GM12878 (cell line): ENCODE measurements around the gene BRAF. TPM values are rescaled to one million over a fixed set of nuclear protein-coding genes. Genes with fewer than 3 reads are reported as not detected.

Source experiments
- ATAC-seq: fragments of 200-7000 bp; cut with Tn5 transposase; 3 replicates; pipeline ENCODE4 v1.9.1; 2020; ENCODE audit warnings: mild to moderate bottlenecking, moderate library complexity
- BruUV-seq: library from RNA; stranded (reverse); fragments of 400-500 nt; replicated peaks from 2 replicates; lab custom pipeline; 2021; lab: Mats Ljungman, UMichigan
- CTCF ChIA-PET: fragments of 300-600 bp; sonication (Branson Sonifier 250); formaldehyde crosslinking; extraction: SDS; loops from one replicate; lab custom pipeline; 2021; ENCODE audit warnings: inconsistent platforms; lab: Yijun Ruan, JAX
- POLR2A ChIA-PET: fragments of 350-600 bp; formaldehyde crosslinking; extraction: SDS; loops from one replicate; lab custom pipeline; 2021; ENCODE audit warnings: inconsistent platforms; lab: Charles Lee
- RAD21 ChIA-PET: fragments of 300-600 bp; sonication (Branson Sonifier 250); formaldehyde crosslinking; loops from one replicate; lab custom pipeline; 2023; ENCODE audit warnings: antibody characterized with exemption; ENCODE audit not compliant: unreplicated experiment; lab: Charles Lee
- SMC1A ChIA-PET: fragments of 300-600 bp; sonication (Branson Sonifier 250); formaldehyde crosslinking; loops from one replicate; lab custom pipeline; 2023; ENCODE audit not compliant: unreplicated experiment, uncharacterized antibody; lab: Charles Lee
- DNase-seq: peaks from one replicate; pipeline ENCODE4 v3.0.0-alpha.2; 2011; ENCODE audit warnings: low read depth, low spot score
- FAIRE-seq: peaks from 3 replicates; lab custom pipeline; 2011; peaks lifted over from hg19 to GRCh38; lab: Jason Lieb, UNC
- H2AFZ ChIP-seq: 2 replicates; pipeline ENCODE4 v1.6.0; 2011; ENCODE audit warnings: low read depth, low read length, control low read depth; ENCODE audit not compliant: control insufficient read depth
- H3K27ac ChIP-seq: 2 replicates; pipeline ENCODE4 v1.5.1; 2011; ENCODE audit warnings: control low read depth; ENCODE audit not compliant: control insufficient read depth, insufficient read depth
- H3K27me3 ChIP-seq, 2 experiments: replicated peaks in 1 of 2; 2 replicates each; pipeline versions ENCODE4 v1.6.0 to v1.6.1; 2011; ENCODE audit warnings: low read length in 1 of 2; ENCODE audit not compliant: control insufficient read depth in 2 of 2, insufficient read depth in 2 of 2
- H3K36me3 ChIP-seq, 2 experiments: 2 replicates each; pipeline ENCODE4 v1.5.1; 2011; ENCODE audit warnings: low read length in 1 of 2; ENCODE audit not compliant: control insufficient read depth in 2 of 2, insufficient read depth in 2 of 2
- H3K4me1 ChIP-seq: 2 replicates; pipeline ENCODE4 v1.6.1; 2011; ENCODE audit warnings: mild to moderate bottlenecking, low read length, moderate library complexity, mixed read lengths; ENCODE audit not compliant: control insufficient read depth, insufficient read depth
- H3K4me2 ChIP-seq: 2 replicates; pipeline ENCODE4 v1.6.0; 2011; ENCODE audit warnings: control low read depth; ENCODE audit not compliant: control insufficient read depth, insufficient read depth
- H3K4me3 ChIP-seq: fragments of 200-600 bp; sonication (generic); 2 replicates; pipeline ENCODE4 v1.5.1; 2016
- H3K79me2 ChIP-seq: 2 replicates; pipeline ENCODE4 v1.6.0; 2011; ENCODE audit warnings: low read length; ENCODE audit not compliant: control insufficient read depth, insufficient read depth
- H3K9ac ChIP-seq: 2 replicates; pipeline ENCODE4 v1.8.0; 2011; ENCODE audit warnings: low read length, control low read depth, mixed read lengths; ENCODE audit not compliant: control insufficient read depth, insufficient read depth
- H3K9me3 ChIP-seq: replicated peaks from 3 replicates; pipeline ENCODE4 v1.5.1; 2011; ENCODE audit warnings: mild to moderate bottlenecking, low read length; ENCODE audit not compliant: control insufficient read depth, insufficient read depth
- H4K20me1 ChIP-seq: 2 replicates; pipeline ENCODE4 v1.6.0; 2011; ENCODE audit not compliant: control insufficient read depth, insufficient read depth
- CREM ChIP-seq: IDR thresholded peaks from 2 replicates; pipeline ENCODE4 v1.6.1; 2014; ENCODE audit warnings: antibody characterized with exemption, low read depth
- CTCF ChIP-seq, 3 experiments: IDR thresholded peaks in 2 of 3; conservative IDR thresholded peaks in 1 of 3; 2 replicates each; pipeline ENCODE4 v1.5.1; 2011; ENCODE audit warnings: low read depth in 3 of 3, low read length in 3 of 3, mild to moderate bottlenecking in 3 of 3, control low read depth in 2 of 3, moderate library complexity in 2 of 3, inconsistent platforms in 1 of 3, mixed read lengths in 1 of 3; ENCODE audit not compliant: control insufficient read depth in 2 of 3, insufficient read depth in 1 of 3; ENCODE audit errors: extremely low read depth in 1 of 3
- DPF2 ChIP-seq: fragments of 450-650 bp; IDR thresholded peaks from 2 replicates; pipeline ENCODE4 v1.6.1; 2017; ENCODE audit warnings: mild to moderate bottlenecking
- MEF2B ChIP-seq: fragments of 450-650 bp; IDR thresholded peaks from 2 replicates; pipeline ENCODE4 v1.6.1; 2018; ENCODE audit warnings: mild to moderate bottlenecking, moderate library complexity; ENCODE audit not compliant: partially characterized antibody, poor library complexity, severe bottlenecking
- MLLT1 ChIP-seq: fragments of 450-650 bp; IDR thresholded peaks from 2 replicates; pipeline ENCODE4 v1.6.1; 2016; ENCODE audit warnings: mild to moderate bottlenecking
- MYB ChIP-seq: fragments of 150-350 bp; IDR thresholded peaks from 2 replicates; pipeline ENCODE4 v1.6.1; 2014; ENCODE audit warnings: mild to moderate bottlenecking, low read depth, low read length, borderline replicate concordance
- MYC ChIP-seq: IDR thresholded peaks from 2 replicates; pipeline ENCODE4 v1.6.1; 2011; ENCODE audit warnings: mild to moderate bottlenecking, low read length, moderate library complexity, inconsistent platforms; ENCODE audit not compliant: insufficient read depth, insufficient replicate concordance, insufficient read length, severe bottlenecking
- NBN ChIP-seq: fragments of 450-650 bp; IDR thresholded peaks from 2 replicates; pipeline ENCODE4 v1.6.1; 2016
- NFYB ChIP-seq: IDR thresholded peaks from 2 replicates; pipeline ENCODE4 v1.6.1; 2011; ENCODE audit warnings: low read depth, mild to moderate bottlenecking, low read length, improper control_type of control experiment, moderate library complexity; ENCODE audit not compliant: insufficient read depth
- POLR2A ChIP-seq: IDR thresholded peaks from 2 replicates; pipeline ENCODE4 v1.6.1; 2011; ENCODE audit warnings: low read depth, mild to moderate bottlenecking, low read length
- POLR2AphosphoS2 ChIP-seq: IDR thresholded peaks from 2 replicates; pipeline ENCODE4 v1.6.1; 2011; ENCODE audit warnings: low read depth, mild to moderate bottlenecking, low read length, improper control_type of control experiment, moderate library complexity
- TBL1XR1 ChIP-seq: IDR thresholded peaks from 2 replicates; pipeline ENCODE4 v1.6.1; 2012; ENCODE audit warnings: low read depth, low read length, improper control_type of control experiment
- YY1 ChIP-seq: IDR thresholded peaks from 2 replicates; pipeline ENCODE4 v1.6.1; 2011; ENCODE audit warnings: low read depth, mild to moderate bottlenecking, low read length
- ZBTB33 ChIP-seq: fragments of 450-650 bp; IDR thresholded peaks from 2 replicates; pipeline ENCODE4 v1.6.1; 2017; ENCODE audit warnings: mild to moderate bottlenecking
- WGBS: methylation state at CpG from one replicate; pipeline ENCODE4 v1.1.6; 2016; ENCODE audit warnings: low lambda C conversion rate; ENCODE audit not compliant: insufficient replicate concordance, insufficient coverage; ENCODE audit errors: missing lambda C conversion rate; 5-methylcytosine and 5-hydroxymethylcytosine counted together
- in situ Hi-C: fragments of 300-500 bp; cut with MboI; formaldehyde crosslinking; loops from 9 replicates; pipeline ENCODE4 v1.14.3; 2018; ENCODE audit warnings: mixed read lengths
- intact Hi-C: fragments of 100-400 bp; cut with micrococcal nuclease; formaldehyde crosslinking; loops from one replicate; pipeline ENCODE4 v1.14.2; 2022; ENCODE audit not compliant: unreplicated experiment
- polyA plus RNA-seq, 11 experiments: library from polyadenylated mRNA; depleted of rRNA in 4 of 11; unstranded in 6 of 11; stranded (reverse) in 5 of 11; fragments of >200 nt; fragmentation: Nextera tagmentation in 4 of 11; fragmentation: Illumina TruSeq in 1 of 11; extraction: Ambion mirVana in 4 of 11; extraction: Trizol in 1 of 11; gene quantifications; 1 replicate in 1 of 11; 2 replicates in 10 of 11; pipeline versions ENCODE4 v1.2.1 to v1.2.3, GENCODE V29; 2011 to 2016; ENCODE audit warnings: inconsistent platforms in 2 of 11, missing spikeins in 2 of 11, low read depth in 1 of 11
- total RNA-seq, 4 experiments: library from RNA; depleted of rRNA in 3 of 4; stranded (reverse); fragments of >200 nt in 3 of 4; fragmentation: Illumina TruSeq in 1 of 4; extraction: Trizol in 1 of 4; gene quantifications; 2 replicates each; pipeline versions ENCODE4 v1.2.1 to v1.2.3, GENCODE V29; 2013 to 2021

Gene BRAF
- total and polyA plus RNA-seq, 10 of the 15 experiments (the other 5 are each of a cell fraction or from before 2014, with no cell fraction given): 2.6 to 31.0 (median 10.6) TPM

- BruUV-seq: no TSS peak
- peak; percentile 82 for TF ChIP-seq NBN
- peak; percentile 65 for TF ChIP-seq NFYB
- TF ChIP-seq CTCF (IDR thresholded peaks at IDR 0.05 in 2 of 3, conservative IDR thresholded peaks at IDR 0.05 in 1 of 3; ENCODE audit: control insufficient read depth in 2 of 3, extremely low read depth in 1 of 3, insufficient read depth in 1 of 3, low read depth in 3 of 3, low read length in 3 of 3): peak; percentile 44 to 60 (median 45)
- TF ChIP-seq ZBTB33: no peak
- no peak for TF ChIP-seq MYB
- TF ChIP-seq MLLT1: peak; percentile 70
- TF ChIP-seq POLR2A: peak; percentile 75
- TF ChIP-seq CREM: peak; percentile 89
- TF ChIP-seq POLR2AphosphoS2: 0 out of 2 replicates have a peak, but pooled peaks have one; percentile 47
- peak; percentile 53 for TF ChIP-seq MEF2B
- TF ChIP-seq MYC: no peak
- TF ChIP-seq YY1: peak; percentile 91
- peak; percentile 55 for TF ChIP-seq DPF2
- TF ChIP-seq TBL1XR1: no peak
Observed at GRCh38 chr7:140924019-140924820, 509 bp downstream of the BRAF start.

More at GRCh38 chr7:140924019-140924820, 509 bp downstream of the BRAF start:
- intact Hi-C loops (loop anchor here (2.0 to 5.0 kb wide), 4 partner anchors 47 to 247 kb away; partner anchors contain the start of gene NDUFB2), in situ Hi-C loops (loop anchor here (25.0 kb wide), 1 partner anchor 1562 kb away; the partner anchor contains the start of gene LUC7L2)
- Histone ChIP-seq H3K4me1 (no peaks in the 10 kb centered on the region), H4K20me1 (no peaks in the 10 kb centered on the region), H3K4me2 (peak overlapping the region; percentile 92), H3K9ac (peak overlapping the region; percentile 97), H3K79me2 (peaks cover 49% of the 10 kb centered on the region), H3K4me3 (peak overlapping the region; percentile 98), H2AFZ (peak overlapping the region; percentile 79), H3K9me3 (no peaks in the 10 kb centered on the region; the same call in 2 of the 3 replicates), H3K27me3 (no peaks in the 10 kb centered on the region), H3K36me3 (no peaks in the 10 kb centered on the region), H3K27ac (peak overlapping the region; percentile 94)
- ChIA-PET RAD21 (interaction anchor here (0.7 to 2.6 kb wide), 6 partner anchors 22 to 249 kb away, joined by 3 to 25 read pairs (median 4); no protein-coding TSS in a partner anchor), CTCF (interaction anchor here (0.6 to 3.3 kb wide), 9 partner anchors 13 to 481 kb away, joined by 3 to 23 read pairs (median 3); partner anchors contain the start of gene MRPS33), POLR2A (interaction anchor here (0.9 to 1.5 kb wide), 5 partner anchors 10 to 121 kb away, joined by 3 read pairs; no protein-coding TSS in a partner anchor), SMC1A (interaction anchor here (0.6 to 1.5 kb wide), 10 partner anchors 10 to 113 kb away, joined by 3 to 10 read pairs (median 3); no protein-coding TSS in a partner anchor)
- FAIRE-seq (peak; percentile 7), ATAC-seq (peak; percentile 89), DNase-seq (peak; percentile 50)
- WGBS: under 1% methylated on average over 52 of the region's 69 CpGs
